CD14-positive monocyte (primary cell): ENCODE results near the gene ZBP1. TPM values are rescaled to one million over a fixed set of nuclear protein-coding genes. Genes with fewer than 3 reads are reported as not detected.

Source experiments
- DNase-seq, 3 donors: peaks; one replicate each; pipeline ENCODE4 v3.0.0-alpha.2; 2011 to 2022
- H2AFZ ChIP-seq: 2 replicates; pipeline ENCODE4 v1.6.0; 2012; ENCODE audit warnings: mild to moderate bottlenecking, low read depth, low read length, inconsistent platforms; ENCODE audit not compliant: insufficient read depth, poor library complexity, severe bottlenecking
- H3K27ac ChIP-seq, 2 donors: 1 replicate in 1 of 2; 2 replicates in 1 of 2; pipeline ENCODE4 v1.5.1; 2012 to 2013; ENCODE audit warnings: low read length in 2 of 2, control low read depth in 1 of 2, inconsistent platforms in 1 of 2, low read depth in 1 of 2, mild to moderate bottlenecking in 1 of 2
- H3K27me3 ChIP-seq, 2 donors: one replicate each; pipeline versions ENCODE4 v1.6.0 to v1.6.1; 2011 to 2013; ENCODE audit warnings: low read length in 2 of 2; ENCODE audit not compliant: control insufficient read depth in 2 of 2, insufficient read depth in 2 of 2
- H3K36me3 ChIP-seq, 2 donors: replicated peaks in 1 of 2; 1 replicate in 1 of 2; 2 replicates in 1 of 2; pipeline versions ENCODE4 v1.5.1 to v1.6.1; 2012 to 2013; ENCODE audit warnings: low read length in 2 of 2, control low read depth in 1 of 2, inconsistent platforms in 1 of 2, mild to moderate bottlenecking in 1 of 2; ENCODE audit not compliant: insufficient read depth in 2 of 2, control insufficient read depth in 1 of 2
- H3K4me1 ChIP-seq, 2 donors: 1 replicate in 1 of 2; 2 replicates in 1 of 2; pipeline versions ENCODE4 v1.5.1 to v1.6.1; 2012 to 2013; ENCODE audit warnings: low read length in 2 of 2, control low read depth in 1 of 2, inconsistent platforms in 1 of 2, mild to moderate bottlenecking in 1 of 2, moderate library complexity in 1 of 2; ENCODE audit not compliant: insufficient read depth in 2 of 2, control insufficient read depth in 1 of 2
- H3K4me2 ChIP-seq: replicated peaks from 2 replicates; pipeline ENCODE3; 2012; ENCODE audit warnings: low read length, moderate library complexity, mild to moderate bottlenecking; ENCODE audit not compliant: poor library complexity, severe bottlenecking; ENCODE audit errors: extremely low read depth
- H3K4me3 ChIP-seq, 3 experiments: fragments of 200-600 bp in 1 of 3; sonication (generic) in 1 of 3; replicated peaks in 1 of 3; 1 replicate in 2 of 3; 2 replicates in 1 of 3; pipeline ENCODE4 v1.5.1; 2011 to 2013; ENCODE audit warnings: low read length in 3 of 3, mild to moderate bottlenecking in 3 of 3, control low read depth in 2 of 3, low read depth in 2 of 3, inconsistent platforms in 1 of 3, moderate library complexity in 1 of 3
- H3K79me2 ChIP-seq: 2 replicates; pipeline ENCODE4 v1.6.0; 2012; ENCODE audit warnings: mild to moderate bottlenecking, control low read depth, inconsistent platforms, low read length, moderate library complexity; ENCODE audit not compliant: insufficient read depth
- H3K9ac ChIP-seq: 2 replicates; pipeline ENCODE4 v1.6.0; 2017; ENCODE audit warnings: low read length, mild to moderate bottlenecking; ENCODE audit not compliant: insufficient read depth, poor library complexity, severe bottlenecking
- H3K9me3 ChIP-seq, 2 donors: replicated peaks in 1 of 2; 1 replicate in 1 of 2; 2 replicates in 1 of 2; pipeline versions ENCODE4 v1.5.1 to v1.6.1; 2012 to 2013; ENCODE audit warnings: low read length in 2 of 2, control low read depth in 1 of 2; ENCODE audit not compliant: control insufficient read depth in 1 of 2, insufficient read depth in 1 of 2
- H4K20me1 ChIP-seq: 2 replicates; pipeline ENCODE4 v1.6.0; 2012; ENCODE audit warnings: mild to moderate bottlenecking, low read length, control low read depth, moderate library complexity; ENCODE audit not compliant: insufficient read depth
- H3K27ac Mint-ChIP-seq, 7 donors: one replicate each; pipeline ENCODE4 v1.8.0; 2020; ENCODE audit warnings: mild to moderate bottlenecking in 7 of 7, mixed read lengths in 7 of 7, moderate library complexity in 6 of 7, inconsistent platforms in 2 of 7
- H3K27me3 Mint-ChIP-seq, 3 donors: one replicate each; pipeline ENCODE4 v1.8.0; 2021 to 2022; ENCODE audit warnings: low read depth in 3 of 3, mild to moderate bottlenecking in 3 of 3, mixed read lengths in 3 of 3, moderate library complexity in 3 of 3, inconsistent platforms in 1 of 3
- H3K36me3 Mint-ChIP-seq, 2 donors: one replicate each; pipeline ENCODE4 v1.8.0; 2020; ENCODE audit warnings: mixed read lengths in 2 of 2, inconsistent platforms in 1 of 2, mild to moderate bottlenecking in 1 of 2
- H3K4me1 Mint-ChIP-seq: one replicate; pipeline ENCODE4 v1.8.0; 2020; ENCODE audit warnings: mild to moderate bottlenecking, mixed read lengths
- H3K4me3 Mint-ChIP-seq, 2 donors: one replicate each; pipeline ENCODE4 v1.8.0; 2020; ENCODE audit warnings: mild to moderate bottlenecking in 2 of 2, mixed read lengths in 2 of 2, moderate library complexity in 1 of 2
- H3K9me3 Mint-ChIP-seq, 7 donors: one replicate each; pipeline ENCODE4 v1.8.0; 2020 to 2022; ENCODE audit warnings: mixed read lengths in 7 of 7, mild to moderate bottlenecking in 6 of 7, moderate library complexity in 6 of 7, inconsistent platforms in 2 of 7
- WGBS: methylation state at CpG from one replicate; pipeline ENCODE4 v1.1.5; 2013; ENCODE audit warnings: missing lambda C conversion rate; ENCODE audit not compliant: insufficient coverage; 5-methylcytosine and 5-hydroxymethylcytosine counted together
- intact Hi-C, 2 donors: fragments of 100-400 bp; cut with micrococcal nuclease; formaldehyde crosslinking; loops; one replicate each; pipeline versions ENCODE4 v1.15.0 to v1.15.1; 2023
- polyA plus RNA-seq, 3 donors: library from polyadenylated mRNA; depleted of rRNA in 1 of 3; unstranded in 2 of 3; stranded (reverse) in 1 of 3; fragments of 300-500 nt in 2 of 3; fragments of >200 nt in 1 of 3; fragmentation: Illumina TruSeq in 2 of 3; gene quantifications; 1 replicate in 2 of 3; 2 replicates in 1 of 3; pipeline ENCODE4 v1.2.3, GENCODE V29; 2012 to 2021
- TF ChIP-seq, protein P1 (sequence below): fragments of 200-600 bp; IDR thresholded peaks from one replicate; pipeline ENCODE4 v1.8.0; 2022; ENCODE audit warnings: antibody characterized with exemption, mild to moderate bottlenecking

Gene ZBP1
- polyA plus RNA-seq, 3 donors: 2.8 to 25.9 (median 3.0) TPM

DNA sequence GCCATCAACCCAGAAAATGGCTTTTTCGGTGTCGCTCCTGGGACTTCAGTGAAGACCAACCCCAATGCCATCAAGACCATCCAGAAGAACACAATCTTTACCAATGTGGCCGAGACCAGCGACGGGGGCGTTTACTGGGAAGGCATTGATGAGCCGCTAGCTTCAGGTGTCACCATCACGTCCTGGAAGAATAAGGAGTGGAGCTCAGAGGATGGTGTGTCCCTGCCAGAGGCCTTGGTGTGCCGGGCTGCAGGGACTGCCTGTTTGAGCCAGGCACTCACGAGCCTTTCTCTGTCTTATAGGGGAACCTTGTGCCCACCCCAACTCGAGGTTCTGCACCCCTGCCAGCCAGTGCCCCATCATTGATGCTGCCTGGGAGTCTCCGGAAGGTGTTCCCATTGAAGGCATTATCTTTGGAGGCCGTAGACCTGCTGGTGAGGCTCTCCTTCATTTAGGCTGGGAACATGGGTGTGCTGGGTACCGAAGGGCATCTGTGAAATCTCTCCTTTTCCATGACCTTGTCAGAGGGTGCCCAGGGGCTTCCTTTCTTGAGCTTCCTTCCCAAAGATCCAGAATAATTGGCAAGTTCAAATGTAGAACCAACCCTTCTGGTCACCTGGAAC is 55.9 kb downstream of the ZBP1 start:
- Histone ChIP-seq H3K4me1 (no peaks in the 10 kb centered on the region), H4K20me1 (no peaks in the 10 kb centered on the region), H2AFZ (no peak overlapping the region), H3K79me2 (no peaks in the 10 kb centered on the region), H3K9me3 (no peaks in the 10 kb centered on the region), H3K9ac (no peak overlapping the region), H3K4me3 (no peak overlapping the region), H3K27me3 (peaks cover 0 to 4% of the 10 kb centered on the region in 2 donors), H3K36me3 (no peaks in the 10 kb centered on the region), H3K27ac (no peak overlapping the region), H3K4me2 (no peak overlapping the region)
- Mint-ChIP-seq H3K27me3 (peaks cover 12 to 24% (median 15%) of the 10 kb centered on the region in 3 donors), H3K36me3 (no peaks in the 10 kb centered on the region), H3K4me3 (no peak overlapping the region), H3K4me1 (no peaks in the 10 kb centered on the region), H3K27ac (no peak overlapping the region), H3K9me3 (no peaks in the 10 kb centered on the region)
- intact Hi-C loops: no loop called here
- TF ChIP-seq, protein P1, sequence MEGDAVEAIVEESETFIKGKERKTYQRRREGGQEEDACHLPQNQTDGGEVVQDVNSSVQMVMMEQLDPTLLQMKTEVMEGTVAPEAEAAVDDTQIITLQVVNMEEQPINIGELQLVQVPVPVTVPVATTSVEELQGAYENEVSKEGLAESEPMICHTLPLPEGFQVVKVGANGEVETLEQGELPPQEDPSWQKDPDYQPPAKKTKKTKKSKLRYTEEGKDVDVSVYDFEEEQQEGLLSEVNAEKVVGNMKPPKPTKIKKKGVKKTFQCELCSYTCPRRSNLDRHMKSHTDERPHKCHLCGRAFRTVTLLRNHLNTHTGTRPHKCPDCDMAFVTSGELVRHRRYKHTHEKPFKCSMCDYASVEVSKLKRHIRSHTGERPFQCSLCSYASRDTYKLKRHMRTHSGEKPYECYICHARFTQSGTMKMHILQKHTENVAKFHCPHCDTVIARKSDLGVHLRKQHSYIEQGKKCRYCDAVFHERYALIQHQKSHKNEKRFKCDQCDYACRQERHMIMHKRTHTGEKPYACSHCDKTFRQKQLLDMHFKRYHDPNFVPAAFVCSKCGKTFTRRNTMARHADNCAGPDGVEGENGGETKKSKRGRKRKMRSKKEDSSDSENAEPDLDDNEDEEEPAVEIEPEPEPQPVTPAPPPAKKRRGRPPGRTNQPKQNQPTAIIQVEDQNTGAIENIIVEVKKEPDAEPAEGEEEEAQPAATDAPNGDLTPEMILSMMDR: no peak
- DNase-seq: no peak
- 80% methylated on average over 9 of the region's 14 CpGs for WGBS

DNA sequence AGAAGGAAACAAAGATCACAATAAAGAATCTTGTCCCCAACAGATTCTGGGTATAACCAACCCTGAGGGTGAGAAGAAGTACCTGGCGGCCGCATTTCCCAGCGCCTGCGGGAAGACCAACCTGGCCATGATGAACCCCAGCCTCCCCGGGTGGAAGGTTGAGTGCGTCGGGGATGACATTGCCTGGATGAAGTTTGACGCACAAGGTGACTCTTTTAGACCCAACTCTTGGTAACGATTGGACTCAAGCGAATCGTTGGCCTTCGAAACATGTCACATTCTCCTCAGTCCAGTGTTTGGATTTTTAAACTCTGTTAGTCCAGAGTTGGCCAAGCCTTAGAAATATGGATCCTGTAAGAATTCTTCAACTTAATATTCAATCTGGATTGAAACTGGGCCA is 56.7 kb downstream of the ZBP1 start:
- Histone ChIP-seq H4K20me1 (no peaks in the 10 kb centered on the region), H3K27ac (no peak overlapping the region), H3K9ac (no peak overlapping the region), H3K4me1 (no peaks in the 10 kb centered on the region), H2AFZ (no peak overlapping the region), H3K4me2 (no peak overlapping the region), H3K36me3 (no peaks in the 10 kb centered on the region), H3K27me3 (peaks cover 0 to 4% of the 10 kb centered on the region in 2 donors), H3K79me2 (no peaks in the 10 kb centered on the region), H3K4me3 (no peak overlapping the region), H3K9me3 (no peaks in the 10 kb centered on the region)
- intact Hi-C loops: no loop called here
- Mint-ChIP-seq H3K36me3 (no peaks in the 10 kb centered on the region), H3K27ac (no peak overlapping the region), H3K4me1 (no peaks in the 10 kb centered on the region), H3K9me3 (no peaks in the 10 kb centered on the region), H3K27me3 (peaks cover 9 to 23% (median 12%) of the 10 kb centered on the region in 3 donors), H3K4me3 (no peak overlapping the region)
- no peak for DNase-seq
- TF ChIP-seq, protein P1: no peak
- 100% methylated on average over 9 of the region's 12 CpGs for WGBS
